BLaER1 treated with 17β-estradiol and CSF1 and Interleukin-3, amounts not matched to agents 10 nM and 100 nM (cell line): ENCODE results near the gene PADI1.

Experiments used
- H3K27ac ChIP-seq, 11 experiments: shearing (Covaris generic); formaldehyde crosslinking; 2 replicates each; pipeline ENCODE4 v1.8.1; 2022
- H3K27me3 ChIP-seq, 11 experiments: shearing (Covaris generic); formaldehyde crosslinking; 2 replicates each; pipeline ENCODE4 v1.8.1; 2022
- H3K36me3 ChIP-seq, 11 experiments: shearing (Covaris generic); formaldehyde crosslinking; 2 replicates each; pipeline ENCODE4 v1.8.1; 2022
- H3K4me1 ChIP-seq, 10 experiments: shearing (Covaris generic); formaldehyde crosslinking; 2 replicates each; pipeline ENCODE4 v1.8.1; 2022
- H3K4me2 ChIP-seq, 11 experiments: shearing (Covaris generic); formaldehyde crosslinking; 2 replicates each; pipeline ENCODE4 v1.8.1; 2022
- H3K4me3 ChIP-seq, 10 experiments: shearing (Covaris generic); formaldehyde crosslinking; 2 replicates each; pipeline ENCODE4 v1.8.1; 2022
- H3K9ac ChIP-seq, 11 experiments: shearing (Covaris generic); formaldehyde crosslinking; 2 replicates each; pipeline ENCODE4 v1.8.1; 2022
- H3K9me3 ChIP-seq, 11 experiments: shearing (Covaris generic); formaldehyde crosslinking; replicated peaks in 1 of 11; 2 replicates each; pipeline ENCODE4 v1.8.1; 2022
- H4K20me1 ChIP-seq, 11 experiments: shearing (Covaris generic); formaldehyde crosslinking; 2 replicates each; pipeline ENCODE4 v1.8.1; 2022
- Cebpa-rat ChIP-seq, 11 experiments: shearing (Covaris generic); IDR thresholded peaks; 2 replicates each; pipeline ENCODE4 v1.8.1; 2022

PADI1 gene

GRCh38 chr1:17186216-17186909 is 18.6 kb upstream of the PADI1 start:
- peaks cover 28 to 70% (median 57%) of the 10 kb centered on the region in 10 experiments for H3K4me1 ChIP-seq
- peaks cover 12 to 23% (median 16%) of the 10 kb centered on the region in 11 experiments for H3K9me3 ChIP-seq
- H3K4me2 ChIP-seq, result peak overlapping the region; percentile 22 to 84 (median 68)
- peak overlapping the region in 4 of 11 experiments; percentile 16 to 48 (median 22); a peak in 5 of 22 replicates for H3K27ac ChIP-seq
- no peaks in the 10 kb centered on the region for H4K20me1 ChIP-seq
- H3K9ac ChIP-seq, result peak overlapping the region in 3 of 11 experiments; percentile 10 to 23 (median 12); a peak in 3 of 22 replicates
- no peaks in the 10 kb centered on the region for H3K27me3 ChIP-seq
- no peak for TF ChIP-seq Cebpa-rat (IDR thresholded peaks at IDR 0.05)
- H3K4me3 ChIP-seq, result no peak overlapping the region
- no peaks in the 10 kb centered on the region for H3K36me3 ChIP-seq

GRCh38 chr1:17187051-17187450 is 17.9 kb upstream of the PADI1 start:
- no peak for TF ChIP-seq Cebpa-rat (IDR thresholded peaks at IDR 0.05)
- Histone ChIP-seq H3K4me2 (peak overlapping the region in 9 of 11 experiments; percentile 43 to 84 (median 68); a peak in 11 of 22 replicates), H3K9ac (peak overlapping the region in 2 of 11 experiments; percentile 3 to 12; a peak in 1 of 22 replicates), H3K4me3 (no peak overlapping the region), H3K4me1 (peaks cover 23 to 70% (median 56%) of the 10 kb centered on the region in 10 experiments), H3K27ac (no peak overlapping the region), H4K20me1 (no peaks in the 10 kb centered on the region), H3K9me3 (peaks cover 12 to 30% (median 16%) of the 10 kb centered on the region in 11 experiments), H3K27me3 (no peaks in the 10 kb centered on the region), H3K36me3 (no peaks in the 10 kb centered on the region)

- no peak for TF ChIP-seq Cebpa-rat (IDR thresholded peaks at IDR 0.05)
- H3K9ac ChIP-seq, result no peak overlapping the region
- H3K36me3 ChIP-seq, result no peaks in the 10 kb centered on the region
- peaks cover 30 to 70% (median 57%) of the 10 kb centered on the region in 10 experiments for H3K4me1 ChIP-seq
- no peaks in the 10 kb centered on the region for H3K27me3 ChIP-seq
- no peak overlapping the region for H3K4me3 ChIP-seq
- no peaks in the 10 kb centered on the region; a peak in 1 of 22 replicates for H4K20me1 ChIP-seq
- H3K9me3 ChIP-seq, result peaks cover 12 to 33% (median 16%) of the 10 kb centered on the region in 11 experiments
- H3K27ac ChIP-seq, result no peak overlapping the region
- H3K4me2 ChIP-seq, result no peak overlapping the region
Measured at GRCh38 chr1:17188217-17188616, 16.7 kb upstream of the PADI1 start.

GRCh38 chr1:17188889-17189631 is 15.9 kb upstream of the PADI1 start:
- H3K36me3 ChIP-seq, result no peaks in the 10 kb centered on the region
- H3K4me1 ChIP-seq, result peaks cover 30 to 64% (median 52%) of the 10 kb centered on the region in 10 experiments
- H4K20me1 ChIP-seq, result no peaks in the 10 kb centered on the region; a peak in 1 of 22 replicates
- no peak overlapping the region for H3K4me2 ChIP-seq
- no peaks in the 10 kb centered on the region for H3K27me3 ChIP-seq
- no peak overlapping the region for H3K9ac ChIP-seq
- TF ChIP-seq Cebpa-rat (IDR thresholded peaks at IDR 0.05), result no peak
- H3K4me3 ChIP-seq, result no peak overlapping the region
- H3K9me3 ChIP-seq, result peaks cover 12 to 33% (median 16%) of the 10 kb centered on the region in 11 experiments
- H3K27ac ChIP-seq, result no peak overlapping the region

- Histone ChIP-seq H3K27me3 (no peaks in the 10 kb centered on the region), H3K4me1 (peaks cover 30 to 64% (median 51%) of the 10 kb centered on the region in 10 experiments), H3K9ac (no peak overlapping the region), H3K36me3 (no peaks in the 10 kb centered on the region), H3K4me2 (peak overlapping the region in 2 of 11 experiments; percentile 61 to 68; a peak in 1 of 22 replicates), H4K20me1 (no peaks in the 10 kb centered on the region; a peak in 1 of 22 replicates), H3K4me3 (no peak overlapping the region), H3K27ac (no peak overlapping the region), H3K9me3 (peaks cover 12 to 33% (median 16%) of the 10 kb centered on the region in 11 experiments)
- TF ChIP-seq Cebpa-rat (IDR thresholded peaks at IDR 0.05), result no peak
Measured at GRCh38 chr1:17189632-17189990, 15.3 kb upstream of the PADI1 start.

GRCh38 chr1:17190010-17190995 is 14.6 kb upstream of the PADI1 start:
- peaks cover 30 to 59% (median 51%) of the 10 kb centered on the region in 10 experiments for H3K4me1 ChIP-seq
- no peak overlapping the region for H3K4me3 ChIP-seq
- H3K27me3 ChIP-seq, result no peaks in the 10 kb centered on the region
- H3K9me3 ChIP-seq, result peaks cover 12 to 33% (median 16%) of the 10 kb centered on the region in 11 experiments
- H3K4me2 ChIP-seq, result peak overlapping the region in 4 of 11 experiments; percentile 36 to 69 (median 64); a peak in 6 of 22 replicates
- H3K9ac ChIP-seq, result no peak overlapping the region
- H3K36me3 ChIP-seq, result no peaks in the 10 kb centered on the region
- H3K27ac ChIP-seq, result peak overlapping the region in 4 of 11 experiments; percentile 14 to 50 (median 43); a peak in 5 of 22 replicates
- no peaks in the 10 kb centered on the region; a peak in 1 of 22 replicates for H4K20me1 ChIP-seq
- no peak for TF ChIP-seq Cebpa-rat (IDR thresholded peaks at IDR 0.05)

- peaks cover 23 to 43% (median 36%) of the 10 kb centered on the region in 10 experiments for H3K4me1 ChIP-seq
- no peaks in the 10 kb centered on the region for H3K36me3 ChIP-seq
- H3K4me2 ChIP-seq, result peak overlapping the region in 9 of 11 experiments; percentile 48 to 69 (median 61); a peak in 18 of 22 replicates
- TF ChIP-seq Cebpa-rat (IDR thresholded peaks at IDR 0.05), result no peak
- no peak overlapping the region for H3K27ac ChIP-seq
- H3K4me3 ChIP-seq, result no peak overlapping the region
- H3K27me3 ChIP-seq, result no peaks in the 10 kb centered on the region
- no peaks in the 10 kb centered on the region; a peak in 1 of 22 replicates for H4K20me1 ChIP-seq
- peaks cover 12 to 33% (median 16%) of the 10 kb centered on the region in 11 experiments for H3K9me3 ChIP-seq
- no peak overlapping the region for H3K9ac ChIP-seq
Measured at GRCh38 chr1:17191990-17192242, 13.0 kb upstream of the PADI1 start.

GRCh38 chr1:17192394-17193221 is 12.3 kb upstream of the PADI1 start:
- no peaks in the 10 kb centered on the region for H3K36me3 ChIP-seq
- H4K20me1 ChIP-seq, result no peaks in the 10 kb centered on the region; a peak in 1 of 22 replicates
- TF ChIP-seq Cebpa-rat (IDR thresholded peaks at IDR 0.05), result peak in 5 of 11 experiments; percentile 11 to 74 (median 30); a peak in 5 of 22 replicates
- H3K9ac ChIP-seq, result no peak overlapping the region
- peaks cover 23 to 38% (median 32%) of the 10 kb centered on the region in 10 experiments for H3K4me1 ChIP-seq
- H3K4me2 ChIP-seq, result peak overlapping the region; percentile 9 to 69 (median 58); a peak in 20 of 22 replicates
- no peaks in the 10 kb centered on the region for H3K27me3 ChIP-seq
- no peak overlapping the region for H3K4me3 ChIP-seq
- peaks cover 12 to 33% (median 16%) of the 10 kb centered on the region in 11 experiments for H3K9me3 ChIP-seq
- no peak overlapping the region for H3K27ac ChIP-seq
